Tibial nerve (tissue), 4 donors: ENCODE data around the gene PSMD14.

ENCODE experiments used
- CTCF ChIP-seq, 5 experiments: fragments of 200-600 bp in 3 of 5; fragments of 450-650 bp in 2 of 5; sonication (generic) in 3 of 5; IDR thresholded peaks; one replicate each; pipeline ENCODE4 v1.5.1; 2016 to 2019; ENCODE audit warnings: antibody characterized with exemption in 5 of 5, mild to moderate bottlenecking in 3 of 5, moderate library complexity in 2 of 5
- EP300 ChIP-seq, 2 donors: sonication (generic); formaldehyde crosslinking; IDR thresholded peaks; one replicate each; pipeline ENCODE4 v1.6.1; 2017; ENCODE audit warnings: antibody characterized with exemption in 2 of 2, mild to moderate bottlenecking in 1 of 2
- POLR2A ChIP-seq, 2 donors: fragments of 450-650 bp; IDR thresholded peaks; one replicate each; pipeline ENCODE4 v1.6.1; 2017; ENCODE audit warnings: antibody characterized with exemption in 2 of 2, mild to moderate bottlenecking in 2 of 2, moderate library complexity in 2 of 2

- TF ChIP-seq CTCF (IDR thresholded peaks at IDR 0.05), result no peak
- no peak for TF ChIP-seq EP300 (IDR thresholded peaks at IDR 0.05)
- TF ChIP-seq POLR2A (IDR thresholded peaks at IDR 0.05), result no peak
These were observed 123.9 kb downstream of the PSMD14 start for GRCh38 chr2:161432107-161432506.
